TTC549 (cell line): ENCODE data around the gene ITM2C.

Experiments used
- FAIRE-seq: peaks from 2 replicates; lab custom pipeline; 2012; peaks lifted over from hg19 to GRCh38; lab: Jason Lieb, UNC

Gene ITM2C

GRCh38 chr2:230893338-230893737 lies 28.6 kb downstream of the ITM2C start:
- FAIRE-seq: no peak

GRCh38 chr2:230893841-230894781 lies 29.4 kb downstream of the ITM2C start:
- FAIRE-seq: no peak

- FAIRE-seq: no peak
These were observed 31.0 kb downstream of the ITM2C start for GRCh38 chr2:230895536-230896345.

- no peak for FAIRE-seq
These were observed 31.8 kb downstream of the ITM2C start for GRCh38 chr2:230896346-230897115.

GRCh38 chr2:230898016-230898712 lies 33.4 kb downstream of the ITM2C start:
- FAIRE-seq: no peak

GRCh38 chr2:230898713-230899091 lies 34.0 kb downstream of the ITM2C start:
- FAIRE-seq: no peak

- FAIRE-seq: no peak
These were observed 34.5 kb downstream of the ITM2C start for GRCh38 chr2:230899287-230899686.

- no peak for FAIRE-seq
These were observed 35.0 kb downstream of the ITM2C start for GRCh38 chr2:230899786-230900185.

- no peak for FAIRE-seq
These were observed 35.7 kb downstream of the ITM2C start for GRCh38 chr2:230900336-230900995.

- no peak for FAIRE-seq
These were observed 36.3 kb downstream of the ITM2C start for GRCh38 chr2:230901006-230901405.

GRCh38 chr2:230902180-230902899 lies 37.6 kb downstream of the ITM2C start:
- FAIRE-seq: no peak

GRCh38 chr2:230903231-230904150 lies 38.7 kb downstream of the ITM2C start:
- no peak for FAIRE-seq

GRCh38 chr2:230904856-230905447 lies 40.2 kb downstream of the ITM2C start:
- FAIRE-seq: no peak

GRCh38 chr2:230905448-230906421 lies 41.0 kb downstream of the ITM2C start:
- FAIRE-seq: no peak

- no peak for FAIRE-seq
These were observed 41.9 kb downstream of the ITM2C start for GRCh38 chr2:230906471-230907230.

GRCh38 chr2:230907361-230908091 lies 42.8 kb downstream of the ITM2C start:
- FAIRE-seq: no peak
